SK-N-MC (cell line): Measurements from ENCODE around the gene INPP4B.

Experiments used
- DNase-seq: peaks from one replicate; pipeline ENCODE4 v3.0.0-alpha.2; 2011; ENCODE audit warnings: low read depth, low spot score
- H3K27ac ChIP-seq: fragments of 200-600 bp; sonication (generic); 2 replicates; pipeline ENCODE4 v1.5.1; 2016; ENCODE audit warnings: mixed run types
- H3K36me3 ChIP-seq: fragments of 200-600 bp; sonication (generic); 2 replicates; pipeline ENCODE4 v1.6.1; 2017; ENCODE audit warnings: antibody characterized with exemption, low read length, mixed read lengths; ENCODE audit not compliant: insufficient read depth
- H3K4me3 ChIP-seq: fragments of 200-600 bp; sonication (generic); 2 replicates; pipeline ENCODE4 v1.5.1; 2016
- H3K9ac ChIP-seq: fragments of 200-600 bp; sonication (generic); 2 replicates; pipeline ENCODE4 v1.8.0; 2017; ENCODE audit warnings: mixed run types, mixed read lengths; ENCODE audit not compliant: insufficient read length
- H3K9me3 ChIP-seq: fragments of 200-600 bp; sonication (generic); 2 replicates; pipeline ENCODE4 v1.6.1; 2017; ENCODE audit warnings: low read depth, mild to moderate bottlenecking, antibody characterized with exemption, low read length, moderate library complexity, mixed read lengths
- EZH2 ChIP-seq: fragments of 200-600 bp; sonication (generic); IDR thresholded peaks from one replicate; pipeline ENCODE4 v1.6.1; 2017; ENCODE audit warnings: antibody characterized with exemption
- FOXP2 ChIP-seq: optimal IDR thresholded peaks from 2 replicates; pipeline ENCODE3; 2011; ENCODE audit warnings: mild to moderate bottlenecking, moderate library complexity; ENCODE audit not compliant: insufficient read depth; ENCODE audit errors: extremely low read length, control extremely low read depth
- POLR2AphosphoS5 ChIP-seq: IDR thresholded peaks from 2 replicates; pipeline ENCODE4 v1.6.1; 2012; ENCODE audit warnings: mild to moderate bottlenecking, low read depth, low read length, borderline replicate concordance

The INPP4B gene

GRCh38 chr4:142581881-142582280, 264.2 kb downstream of the INPP4B start:
- H3K27ac ChIP-seq: no peak overlapping the region
- TF ChIP-seq EZH2 (no peak), FOXP2 (no peak), POLR2AphosphoS5 (no peak)
- H3K4me3 ChIP-seq: no peak overlapping the region
- H3K9me3 ChIP-seq: no peaks in the 10 kb centered on the region
- no peak for DNase-seq
- H3K36me3 ChIP-seq: no peaks in the 10 kb centered on the region
- H3K9ac ChIP-seq: no peak overlapping the region

DNA sequence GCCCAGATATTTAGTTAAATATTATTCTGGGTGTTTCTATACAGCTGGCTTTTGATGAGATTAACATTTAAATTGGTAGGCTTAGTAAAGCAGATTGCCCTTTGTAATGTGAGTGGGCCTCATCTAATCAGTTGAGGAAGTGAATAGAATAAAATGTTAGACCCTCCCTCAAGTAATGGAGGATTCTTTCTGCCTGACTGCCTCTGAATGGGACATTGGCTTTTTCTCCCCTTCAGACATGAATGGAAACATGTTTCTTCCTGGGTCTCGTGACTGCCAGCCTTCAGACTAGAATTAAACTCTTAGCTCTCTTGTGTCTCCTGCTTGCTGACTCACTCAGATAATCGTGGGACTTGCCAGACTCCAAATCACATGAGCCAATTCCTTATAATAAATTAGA, 266.7 kb downstream of the INPP4B start:
- H3K9me3 ChIP-seq: no peaks in the 10 kb centered on the region
- no peak overlapping the region for H3K9ac ChIP-seq
- H3K4me3 ChIP-seq: no peak overlapping the region
- no peak for TF ChIP-seq POLR2AphosphoS5
- TF ChIP-seq FOXP2: no peak
- no peak for TF ChIP-seq EZH2
- H3K27ac ChIP-seq: no peak overlapping the region
- DNase-seq: no peak
- H3K36me3 ChIP-seq: no peaks in the 10 kb centered on the region

GRCh38 chr4:142574306-142574705, 271.8 kb downstream of the INPP4B start:
- H3K9me3 ChIP-seq: no peaks in the 10 kb centered on the region
- H3K4me3 ChIP-seq: no peak overlapping the region
- TF ChIP-seq POLR2AphosphoS5 (no peak), FOXP2 (no peak), EZH2 (no peak)
- H3K27ac ChIP-seq: no peak overlapping the region
- no peak overlapping the region for H3K9ac ChIP-seq
- no peak for DNase-seq
- no peaks in the 10 kb centered on the region for H3K36me3 ChIP-seq

DNA sequence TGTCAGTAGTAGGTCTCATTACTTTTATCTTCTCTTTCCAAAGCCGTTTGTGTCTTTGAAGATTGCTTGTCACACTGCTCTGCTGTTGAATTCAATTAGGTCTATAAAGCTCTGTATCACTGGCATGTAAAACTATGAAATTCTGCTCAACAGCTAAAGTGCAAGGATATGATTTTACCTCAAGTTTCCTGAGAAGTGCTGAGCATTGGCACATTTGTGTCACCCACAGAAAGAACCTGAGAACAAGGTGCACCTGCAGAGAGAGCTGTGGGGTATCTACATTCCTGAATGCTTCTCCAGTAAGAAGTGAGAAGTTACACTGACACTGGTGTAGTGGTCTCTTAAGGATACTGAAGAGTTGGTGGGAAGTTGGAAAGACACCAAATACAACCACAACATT, 274.0 kb downstream of the INPP4B start:
- Histone ChIP-seq H3K27ac (no peak overlapping the region), H3K4me3 (no peak overlapping the region), H3K36me3 (no peaks in the 10 kb centered on the region), H3K9ac (no peak overlapping the region), H3K9me3 (no peaks in the 10 kb centered on the region)
- TF ChIP-seq POLR2AphosphoS5: no peak
- TF ChIP-seq FOXP2: no peak
- TF ChIP-seq EZH2: no peak
- no peak for DNase-seq

DNA sequence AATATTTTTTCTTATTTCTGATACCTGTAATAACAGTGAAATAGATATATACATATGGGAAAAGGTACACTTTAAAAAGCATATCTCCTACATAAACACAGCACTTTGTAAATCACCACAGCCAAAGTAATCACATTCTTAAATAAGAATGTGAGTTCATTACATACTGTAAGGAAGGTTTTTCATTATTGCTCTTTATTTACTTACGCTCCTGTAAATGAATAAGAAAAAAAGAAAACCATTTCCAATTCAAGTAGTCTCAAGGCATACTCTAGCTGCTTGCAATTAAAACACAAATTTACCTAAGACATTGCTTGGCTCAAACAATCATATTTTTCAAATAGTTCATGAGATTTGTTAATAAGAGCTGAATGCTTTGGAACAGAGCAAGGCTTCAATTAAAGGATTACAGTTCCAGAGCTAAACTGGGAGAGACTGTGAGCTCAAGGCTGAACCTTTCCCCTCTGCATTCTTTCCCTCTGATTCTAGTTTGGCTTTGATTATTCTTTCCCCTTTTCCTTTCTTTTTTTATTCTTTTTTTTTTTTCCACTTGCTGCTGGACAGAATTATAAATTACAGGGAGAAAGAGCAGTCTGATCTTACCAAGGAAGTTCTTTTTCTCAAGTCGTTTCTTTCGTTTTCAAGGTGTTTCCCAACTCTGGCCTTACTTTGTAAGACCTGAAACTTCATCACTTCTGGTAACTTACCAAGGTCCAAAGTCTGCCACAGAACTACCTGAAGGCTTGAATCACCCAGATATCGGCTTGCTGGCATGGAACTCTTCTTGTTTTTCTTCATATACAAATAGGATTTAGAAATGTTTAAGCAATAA, 278.3 kb downstream of the INPP4B start:
- Histone ChIP-seq H3K9me3 (no peaks in the 10 kb centered on the region), H3K27ac (0 out of 2 replicates have a peak overlapping the region, but pooled peaks have one; percentile 3), H3K36me3 (no peaks in the 10 kb centered on the region), H3K9ac (no peak overlapping the region), H3K4me3 (no peak overlapping the region)
- DNase-seq: no peak
- TF ChIP-seq EZH2: no peak
- TF ChIP-seq POLR2AphosphoS5: no peak
- no peak for TF ChIP-seq FOXP2

DNA sequence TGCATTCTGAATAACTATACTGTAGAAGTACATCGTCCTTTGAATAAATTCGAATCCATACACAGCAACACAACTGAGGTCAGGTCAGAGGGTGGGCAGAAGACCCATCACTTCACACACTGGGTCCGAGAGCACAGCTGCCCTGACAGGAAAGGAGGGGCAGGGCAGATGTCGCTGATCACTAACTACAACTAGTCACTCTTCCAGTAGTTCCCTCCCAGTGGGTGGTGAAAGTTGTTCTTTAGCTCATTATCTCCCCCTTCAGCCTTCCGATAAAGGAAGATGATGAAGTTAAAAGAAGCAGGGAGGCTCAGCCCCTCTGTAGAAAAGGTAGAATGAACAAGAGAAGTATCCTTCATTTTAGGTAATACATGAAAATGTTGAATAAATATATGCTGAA, 278.9 kb downstream of the INPP4B start:
- H3K9me3 ChIP-seq: no peaks in the 10 kb centered on the region
- TF ChIP-seq FOXP2 (no peak), EZH2 (no peak), POLR2AphosphoS5 (no peak)
- H3K27ac ChIP-seq: no peak overlapping the region
- H3K4me3 ChIP-seq: no peak overlapping the region
- DNase-seq: no peak
- H3K9ac ChIP-seq: no peak overlapping the region
- H3K36me3 ChIP-seq: no peaks in the 10 kb centered on the region

DNA sequence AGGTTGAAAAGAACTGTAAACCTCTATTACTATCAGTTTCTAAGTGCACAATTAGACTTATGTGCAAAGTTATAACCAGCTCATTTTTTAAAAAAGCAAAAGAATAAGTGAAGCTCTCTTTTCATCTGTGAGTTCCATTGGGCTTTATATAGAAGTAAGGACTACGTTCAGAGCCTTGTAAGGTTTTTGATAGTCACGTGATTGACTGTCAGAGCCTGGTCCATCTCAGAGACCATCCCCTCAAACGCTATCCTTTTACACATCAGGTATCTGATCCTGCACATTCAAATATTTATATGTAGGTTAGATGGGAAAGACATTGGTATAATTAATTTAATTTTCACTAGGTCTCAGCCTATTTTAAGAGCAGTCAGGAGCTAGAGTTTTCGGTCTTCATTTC, 279.3 kb downstream of the INPP4B start:
- H3K36me3 ChIP-seq: no peaks in the 10 kb centered on the region
- H3K9ac ChIP-seq: no peak overlapping the region
- no peak overlapping the region for H3K4me3 ChIP-seq
- no peak overlapping the region for H3K27ac ChIP-seq
- no peak for DNase-seq
- no peaks in the 10 kb centered on the region for H3K9me3 ChIP-seq
- TF ChIP-seq POLR2AphosphoS5: no peak

DNA sequence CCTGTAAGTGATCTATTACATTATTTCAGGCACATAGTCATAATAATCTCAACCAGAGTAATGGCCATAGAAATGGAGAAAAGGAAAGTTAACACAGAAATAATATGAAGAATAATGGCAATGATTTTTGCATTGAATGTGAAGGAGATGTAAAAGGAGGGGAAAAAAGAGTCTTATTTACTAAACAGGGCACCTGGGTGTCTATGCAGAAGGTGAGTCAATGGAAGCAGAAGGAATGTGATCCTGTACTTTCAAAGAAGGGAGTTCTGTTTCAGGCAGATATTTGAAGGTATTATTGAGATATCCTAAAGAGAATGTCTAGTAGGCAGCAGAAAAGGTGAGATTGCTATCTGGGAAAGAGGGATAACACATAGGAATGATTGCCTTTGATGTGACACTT, 279.9 kb downstream of the INPP4B start:
- TF ChIP-seq EZH2 (no peak), FOXP2 (no peak), POLR2AphosphoS5 (no peak)
- no peaks in the 10 kb centered on the region for H3K9me3 ChIP-seq
- no peak overlapping the region for H3K4me3 ChIP-seq
- H3K36me3 ChIP-seq: no peaks in the 10 kb centered on the region
- no peak for DNase-seq
- H3K9ac ChIP-seq: no peak overlapping the region
- H3K27ac ChIP-seq: no peak overlapping the region

DNA sequence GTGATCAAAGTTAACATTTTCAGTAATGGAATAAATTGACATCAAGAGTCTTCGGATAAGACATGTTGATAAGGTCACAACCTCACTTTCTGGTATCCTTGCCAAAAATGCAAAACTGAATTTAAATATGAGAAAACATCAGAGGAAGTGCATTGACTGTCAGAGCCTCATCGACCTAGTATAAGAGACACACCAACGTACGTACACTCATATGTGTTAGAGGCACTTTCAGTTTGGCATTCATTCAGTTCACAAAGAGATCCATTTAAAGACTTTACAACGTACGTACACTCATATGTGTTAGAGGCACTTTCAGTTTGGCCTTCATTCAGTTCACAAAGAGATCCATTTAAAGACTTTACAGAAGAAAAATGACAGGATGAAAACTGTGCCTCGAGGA, 280.3 kb downstream of the INPP4B start:
- DNase-seq: no peak
- no peaks in the 10 kb centered on the region for H3K36me3 ChIP-seq
- H3K9ac ChIP-seq: no peak overlapping the region
- H3K4me3 ChIP-seq: no peak overlapping the region
- no peak overlapping the region for H3K27ac ChIP-seq
- TF ChIP-seq POLR2AphosphoS5 (no peak), EZH2 (no peak), FOXP2 (no peak)
- H3K9me3 ChIP-seq: no peaks in the 10 kb centered on the region
